Pancreas (tissue), 10 donors: ENCODE measurements around the gene SPC25. TPM values are rescaled to one million over a fixed set of nuclear protein-coding genes. Genes with fewer than 3 reads are reported as not detected.

Experiments
- ATAC-seq, 4 donors: fragments of 200-7000 bp; cut with Tn5 transposase; one replicate each; pipeline versions ENCODE4 v1.8.0 to v1.9.1; 2020; ENCODE audit warnings: mild to moderate bottlenecking in 4 of 4, moderate library complexity in 4 of 4
- DNase-seq, 6 donors: peaks; one replicate each; pipeline ENCODE4 v3.0.0-alpha.2; 2020
- FAIRE-seq: peaks from 2 replicates; lab custom pipeline; 2012; peaks lifted over from hg19 to GRCh38; lab: Jason Lieb, UNC
- H3K27ac ChIP-seq, 4 donors: fragments of 200-600 bp; sonication (generic); 1 replicate in 3 of 4; 2 replicates in 1 of 4; pipeline versions ENCODE4 v1.5.0 to v1.8.0; 2020
- H3K27me3 ChIP-seq, 4 donors: fragments of 200-600 bp; one replicate each; pipeline ENCODE4 v1.8.0; 2021
- H3K36me3 ChIP-seq, 3 donors: fragments of 200-600 bp; sonication (generic) in 1 of 3; one replicate each; pipeline versions ENCODE4 v1.5.0 to v1.8.0; 2020 to 2021
- H3K4me1 ChIP-seq, 3 donors: fragments of 200-600 bp; one replicate each; pipeline ENCODE4 v1.8.0; 2021
- H3K4me3 ChIP-seq, 4 donors: fragments of 200-600 bp; sonication (generic) in 2 of 4; one replicate each; pipeline versions ENCODE4 v1.5.0 to v1.8.0; 2020 to 2021
- H3K9me3 ChIP-seq, 4 donors: fragments of 200-600 bp; one replicate each; pipeline ENCODE4 v1.8.0; 2021
- CTCF ChIP-seq, 4 donors: fragments of 200-600 bp; sonication (generic) in 3 of 4; IDR thresholded peaks; one replicate each; pipeline versions ENCODE4 v1.5.0 to v1.8.0; 2021; ENCODE audit warnings: antibody characterized with exemption in 4 of 4
- WGBS, 2 donors: extraction: QIAGEN DNeasy Blood & Tissue Kit; methylation state at CpG; one replicate each; pipeline ENCODE4 v1.1.7; 2013; 5-methylcytosine and 5-hydroxymethylcytosine counted together
- intact Hi-C, 3 donors: fragments of 100-400 bp; cut with DNase I; formaldehyde crosslinking; loops; one replicate each; pipeline versions ENCODE4 v1.11.1 to v1.14.2; 2022
- polyA plus RNA-seq, 2 donors: library from polyadenylated mRNA; stranded (reverse); fragments of 200-250 nt; gene quantifications; one replicate each; pipeline ENCODE4 v1.2.3, GENCODE V29; 2013
- total RNA-seq, 6 donors: library from RNA; stranded (reverse); fragmentation: NEBNext Ultra II Directional in 4 of 6; extraction: Animal tissue kit (Norgen Biotek cat#: 25700) in 4 of 6; gene quantifications; one replicate each; pipeline versions ENCODE4 v1.2.1 to v1.2.4, GENCODE V29; 2021 to 2023
- donor health status: healthy with polysubstance abuse.
- donor health status: DM: no; HTN: no; CAD: no; lungs with moderate emphysema.
- donor health status: DM: no; HTN: no; CAD: no.
- donor health status: control.
- donor health status: control.
- donor health status: Bipolar disorder and iron deficiency.
- donor health status: DM: yes; HTN: yes; CAD: no.
- donor health status: DM: no; HTN: no; CAD: no.
- donor health status: DM: no; HTN: no; CAD: no.
- donor health status: DM: yes; HTN: yes; CAD: no.

Gene SPC25
- total and polyA plus RNA-seq, 8 donors: 0.14 to 4.2 (median 0.83) TPM

- no peak for TF ChIP-seq CTCF (IDR thresholded peaks at IDR 0.05)
- 89 to 95% methylated on average over 8 of the region's 8 CpGs for WGBS, 2 donors
- no peak overlapping the region for H3K4me3 ChIP-seq
- FAIRE-seq (no peak), DNase-seq (no peak), ATAC-seq (no peak)
- H3K36me3 ChIP-seq: peaks cover 0 to 11% (median 0%) of the 10 kb centered on the region in 3 donors
- no peaks in the 10 kb centered on the region for H3K27me3 ChIP-seq
- intact Hi-C loops: no loop called here
- no peaks in the 10 kb centered on the region for H3K9me3 ChIP-seq
- H3K4me1 ChIP-seq: no peaks in the 10 kb centered on the region
- no peak overlapping the region for H3K27ac ChIP-seq
These were observed 68.7 kb downstream of the SPC25 start for GRCh38 chr2:168821577-168821976.

Other genes with a start within 250 kb of the SPC25 start
- 10 to 100 TPM; 14.4 to 31.1 (median 21.5) TPM for gene NOSTRIN, start 87.8 kb downstream of the SPC25 start, total RNA-seq
- gene NOSTRIN, start 87.8 kb downstream of the SPC25 start, polyA plus RNA-seq: 10 to 100 TPM; 29.6 to 67.3 TPM
- gene G6PC2, start 10.9 kb upstream of the SPC25 start, total RNA-seq: 10 to 100 TPM in 3 of 6 donors, 1 to 10 TPM in 3; 2.2 to 33.7 (median 11.1) TPM
- 100 to 1,000 TPM in 1 of 2 donors, 10 to 100 TPM in 1; 25.0 to 262 TPM for gene G6PC2, start 10.9 kb upstream of the SPC25 start, polyA plus RNA-seq
- gene ABCB11, start 140.9 kb upstream of the SPC25 start, total RNA-seq: under 1 TPM in 4 of 6 donors, not detected in 2; 0.03 to 0.12 (median 0.08) TPM
- under 1 TPM; 0.02 to 0.04 TPM for gene ABCB11, start 140.9 kb upstream of the SPC25 start, polyA plus RNA-seq
- gene DHRS9, start 179.1 kb upstream of the SPC25 start, total RNA-seq: 1 to 10 TPM in 2 of 6 donors, under 1 TPM in 3, not detected in 1; 0.12 to 3.4 (median 0.58) TPM
- under 1 TPM; 0.12 to 0.27 TPM for gene DHRS9, start 179.1 kb upstream of the SPC25 start, polyA plus RNA-seq